Measurements from ENCODE around the gene GEMIN7.

Gene GEMIN7

DNA sequence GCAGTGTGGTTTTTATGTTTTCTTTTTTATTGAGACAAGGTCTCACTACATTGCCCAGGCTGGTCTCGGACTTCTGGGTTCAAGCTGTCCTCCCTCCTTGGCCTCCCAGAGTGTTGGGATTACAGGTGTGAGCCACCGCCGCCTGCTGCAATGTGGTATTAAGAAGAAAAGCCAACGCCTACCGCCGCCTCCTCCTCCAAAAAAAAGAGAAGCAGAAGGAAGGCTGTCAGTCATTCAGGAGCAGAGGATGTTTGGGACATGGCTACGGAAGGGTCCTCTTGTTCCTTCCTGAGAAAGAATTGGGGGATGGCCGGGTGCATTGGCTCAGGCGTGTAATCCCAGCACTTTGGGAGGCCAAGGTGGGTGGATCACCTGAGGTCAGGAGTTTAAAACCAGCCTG, 15.1 kb downstream of the GEMIN7 start:
- no peaks in the 10 kb centered on the region for H3K36me3 ChIP-seq (ENCODE audit: control insufficient read depth in 1 of 2, insufficient read depth in 2 of 2, low read length in 2 of 2)
- peaks cover 18 to 63% of the 10 kb centered on the region in 2 donors for H3K4me1 ChIP-seq (ENCODE audit: control insufficient read depth in 1 of 2, insufficient read depth in 2 of 2, low read length in 2 of 2)
- no peaks in the 10 kb centered on the region for H3K9me3 ChIP-seq (ENCODE audit: control insufficient read depth in 1 of 2, low read length in 2 of 2)
- H3K4me3 ChIP-seq (ENCODE audit: low read depth in 1 of 2, low read length in 2 of 2) = peak overlapping the region; percentile 85 to 99
- H3K27ac ChIP-seq (ENCODE audit: low read length) = no peak overlapping the region
- H3K27me3 ChIP-seq (ENCODE audit: low read depth, low read length) = no peaks in the 10 kb centered on the region

DNA sequence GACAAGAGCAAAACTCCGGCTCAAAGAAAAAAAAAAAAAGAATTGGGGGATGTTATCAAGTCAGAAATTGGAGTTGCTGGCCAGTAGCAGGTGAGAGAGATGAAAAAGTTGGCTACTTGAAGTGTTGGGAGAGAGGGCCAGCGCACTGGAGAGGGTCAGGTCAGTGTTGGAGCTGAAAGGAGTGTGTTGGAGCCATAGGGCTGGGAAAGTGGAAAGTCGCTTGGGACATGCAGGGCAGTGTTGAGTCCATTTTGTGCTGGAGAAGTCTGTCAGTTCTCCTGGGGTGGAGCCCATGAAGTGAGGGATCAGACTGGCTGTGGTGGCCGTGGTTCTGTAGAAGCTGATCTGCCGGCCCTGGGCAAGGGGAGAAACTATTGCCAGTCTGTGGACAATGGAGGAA, 15.6 kb downstream of the GEMIN7 start:
- peaks cover 20 to 67% of the 10 kb centered on the region in 2 donors for H3K4me1 ChIP-seq (ENCODE audit: control insufficient read depth in 1 of 2, insufficient read depth in 2 of 2, low read length in 2 of 2)

DNA sequence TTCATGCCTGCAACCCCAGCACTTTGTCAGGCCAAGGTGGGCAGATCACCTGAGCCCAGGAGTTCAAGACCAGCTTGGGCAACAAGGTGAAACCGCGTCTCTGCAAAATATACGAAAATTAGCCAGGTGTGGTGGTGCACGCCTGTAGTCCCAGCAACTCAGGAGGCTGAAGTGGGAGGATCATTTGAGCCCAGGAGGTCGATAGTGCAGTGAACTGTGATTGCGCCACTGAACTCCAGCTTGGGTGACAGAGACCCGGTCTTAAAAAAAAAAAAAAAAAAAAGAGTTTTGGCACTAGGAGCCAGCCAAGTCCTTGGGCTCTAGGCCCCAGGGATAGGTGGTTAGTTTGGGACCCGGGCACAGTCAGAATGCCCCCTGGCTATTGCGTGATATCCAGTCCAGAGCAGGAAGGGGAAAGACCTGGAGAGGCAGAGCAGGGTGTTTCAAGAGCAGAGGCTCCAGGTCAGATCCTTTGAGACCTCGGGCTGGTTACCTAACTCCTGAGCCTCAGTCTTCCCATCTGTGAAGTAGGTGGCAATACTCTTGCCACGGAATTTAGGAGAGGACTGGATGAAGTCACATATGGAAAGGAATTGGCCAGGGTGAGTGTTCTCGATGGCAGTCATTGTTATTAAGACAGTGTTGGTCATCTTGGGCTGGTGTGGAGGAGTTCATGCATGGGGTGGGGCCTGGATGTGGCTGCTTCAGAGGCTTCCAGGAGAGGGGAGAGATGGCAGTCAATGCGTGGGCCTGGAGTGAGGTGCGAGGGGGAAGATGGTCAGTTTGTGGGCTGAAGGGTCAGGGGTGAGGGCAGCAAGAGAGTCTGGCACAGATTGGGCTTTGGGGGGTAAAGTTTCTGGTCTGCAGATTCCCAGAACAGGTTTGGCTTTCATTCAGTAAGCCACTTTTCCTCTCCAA, 16.7 kb downstream of the GEMIN7 start:
- peaks cover 25 to 62% of the 10 kb centered on the region in 2 donors for H3K4me1 ChIP-seq (ENCODE audit: control insufficient read depth in 1 of 2, insufficient read depth in 2 of 2, low read length in 2 of 2)
- no peaks in the 10 kb centered on the region for H3K27me3 ChIP-seq (ENCODE audit: low read depth, low read length)
- H3K27ac ChIP-seq (ENCODE audit: low read length) = no peak overlapping the region
- no peaks in the 10 kb centered on the region for H3K9me3 ChIP-seq (ENCODE audit: control insufficient read depth in 1 of 2, low read length in 2 of 2)
- H3K4me3 ChIP-seq (ENCODE audit: low read depth in 1 of 2, low read length in 2 of 2) = no peak overlapping the region
- no peaks in the 10 kb centered on the region for H3K36me3 ChIP-seq (ENCODE audit: control insufficient read depth in 1 of 2, insufficient read depth in 2 of 2, low read length in 2 of 2)

More for the DNA sequence above, 15.6 kb downstream of the GEMIN7 start:
- no peak overlapping the region for H3K27ac ChIP-seq (ENCODE audit: low read length)
- H3K9me3 ChIP-seq (ENCODE audit: control insufficient read depth in 1 of 2, low read length in 2 of 2) = no peaks in the 10 kb centered on the region
- H3K36me3 ChIP-seq (ENCODE audit: control insufficient read depth in 1 of 2, insufficient read depth in 2 of 2, low read length in 2 of 2) = no peaks in the 10 kb centered on the region
- H3K27me3 ChIP-seq (ENCODE audit: low read depth, low read length) = no peaks in the 10 kb centered on the region
- peak overlapping the region in 1 of 2 donors; percentile 99 for H3K4me3 ChIP-seq (ENCODE audit: low read depth in 1 of 2, low read length in 2 of 2)

DNA sequence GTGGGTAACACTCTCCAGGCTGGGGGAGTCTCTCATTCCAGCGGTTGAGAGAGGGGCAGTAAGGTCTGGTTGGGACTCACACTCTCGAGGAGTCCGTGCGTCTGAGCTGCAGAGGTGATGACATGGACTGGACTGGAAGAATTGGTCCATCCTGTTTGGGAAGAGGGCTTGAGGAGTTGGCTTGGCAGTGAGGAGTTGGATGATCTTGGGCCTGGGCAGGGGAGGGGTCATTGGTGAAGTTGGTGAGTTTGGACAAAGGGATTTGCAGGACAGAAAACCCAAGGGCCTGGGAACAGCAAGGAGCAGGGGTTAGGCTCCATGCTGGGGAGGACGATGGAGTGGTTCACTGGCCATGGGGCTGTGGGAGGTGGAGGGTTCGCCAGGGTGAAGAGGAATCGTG, 17.6 kb downstream of the GEMIN7 start:
- H3K4me1 ChIP-seq (ENCODE audit: control insufficient read depth in 1 of 2, insufficient read depth in 2 of 2, low read length in 2 of 2) = peaks cover 25 to 57% of the 10 kb centered on the region in 2 donors
- no peaks in the 10 kb centered on the region for H3K36me3 ChIP-seq (ENCODE audit: control insufficient read depth in 1 of 2, insufficient read depth in 2 of 2, low read length in 2 of 2)
- no peaks in the 10 kb centered on the region for H3K9me3 ChIP-seq (ENCODE audit: control insufficient read depth in 1 of 2, low read length in 2 of 2)
- H3K4me3 ChIP-seq (ENCODE audit: low read depth in 1 of 2, low read length in 2 of 2) = no peak overlapping the region
- H3K27ac ChIP-seq (ENCODE audit: low read length) = no peak overlapping the region
- no peaks in the 10 kb centered on the region for H3K27me3 ChIP-seq (ENCODE audit: low read depth, low read length)

DNA sequence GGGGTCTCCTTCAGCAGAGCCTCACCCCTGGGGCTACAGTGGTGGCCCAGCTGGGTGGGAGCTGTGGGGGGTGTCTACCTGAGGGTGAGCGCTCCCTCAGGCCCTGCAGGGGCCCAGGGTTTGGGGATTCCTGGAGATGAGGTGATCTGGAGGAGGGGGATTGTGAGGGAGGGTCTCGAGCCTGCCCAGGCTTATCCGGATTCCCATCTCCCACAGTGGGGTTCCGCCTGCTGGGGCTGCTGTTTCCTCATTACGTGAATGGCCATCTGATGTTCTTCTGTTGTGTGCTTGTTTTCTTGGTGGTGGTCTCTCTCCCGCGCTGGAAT, 18.4 kb downstream of the GEMIN7 start:
- Histone ChIP-seq H3K27ac (ENCODE audit: low read length) (peak overlapping the region; percentile 52), H3K4me3 (ENCODE audit: low read depth in 1 of 2, low read length in 2 of 2) (no peak overlapping the region), H3K9me3 (ENCODE audit: control insufficient read depth in 1 of 2, low read length in 2 of 2) (no peaks in the 10 kb centered on the region), H3K36me3 (ENCODE audit: control insufficient read depth in 1 of 2, insufficient read depth in 2 of 2, low read length in 2 of 2) (no peaks in the 10 kb centered on the region), H3K4me1 (ENCODE audit: control insufficient read depth in 1 of 2, insufficient read depth in 2 of 2, low read length in 2 of 2) (peaks cover 25 to 57% of the 10 kb centered on the region in 2 donors), H3K27me3 (ENCODE audit: low read depth, low read length) (no peaks in the 10 kb centered on the region)

DNA sequence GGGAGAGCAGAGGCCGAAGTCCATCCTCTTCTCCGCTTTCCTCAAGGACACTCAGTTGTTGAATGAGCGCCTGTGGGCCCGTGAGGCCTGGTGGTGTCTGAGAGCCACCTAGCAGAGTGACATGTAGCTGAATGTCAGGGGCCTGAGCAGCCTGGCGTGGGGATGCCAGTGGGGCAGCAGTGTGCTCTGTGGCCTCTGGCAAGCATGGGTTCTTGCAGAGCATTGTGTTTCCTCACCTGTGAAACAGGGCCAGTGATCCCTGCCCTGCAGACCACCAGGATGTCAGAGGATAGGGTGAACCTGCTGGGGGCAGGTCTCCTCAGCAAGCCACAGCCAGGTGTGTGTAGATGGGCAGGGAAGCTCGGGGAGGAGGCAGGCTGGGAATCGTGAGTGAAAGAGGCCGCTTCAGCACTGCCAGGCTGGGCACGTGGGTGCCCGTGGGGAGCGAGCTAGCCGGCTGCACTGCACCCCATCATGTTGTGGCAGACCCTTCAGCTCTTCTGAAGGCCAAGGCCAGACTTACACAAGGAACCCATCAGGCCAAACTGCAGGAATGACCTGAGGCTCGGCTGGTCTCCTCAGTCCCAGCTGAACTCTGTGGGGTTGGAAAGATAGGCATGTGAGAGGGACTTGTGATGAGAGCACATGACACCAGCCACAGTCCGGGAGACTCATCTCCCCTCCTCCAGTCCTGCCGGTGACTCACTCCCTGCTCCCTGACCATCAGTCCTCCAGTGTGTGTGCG, 18.9 kb downstream of the GEMIN7 start:
- peaks cover 25 to 57% of the 10 kb centered on the region in 2 donors for H3K4me1 ChIP-seq (ENCODE audit: control insufficient read depth in 1 of 2, insufficient read depth in 2 of 2, low read length in 2 of 2)
- peak overlapping the region in 1 of 2 donors; percentile 9 for H3K4me3 ChIP-seq (ENCODE audit: low read depth in 1 of 2, low read length in 2 of 2)
- H3K27ac ChIP-seq (ENCODE audit: low read length) = peak overlapping the region; percentile 52
- no peaks in the 10 kb centered on the region for H3K9me3 ChIP-seq (ENCODE audit: control insufficient read depth in 1 of 2, low read length in 2 of 2)
- no peaks in the 10 kb centered on the region for H3K36me3 ChIP-seq (ENCODE audit: control insufficient read depth in 1 of 2, insufficient read depth in 2 of 2, low read length in 2 of 2)
- no peaks in the 10 kb centered on the region for H3K27me3 ChIP-seq (ENCODE audit: low read depth, low read length)

DNA sequence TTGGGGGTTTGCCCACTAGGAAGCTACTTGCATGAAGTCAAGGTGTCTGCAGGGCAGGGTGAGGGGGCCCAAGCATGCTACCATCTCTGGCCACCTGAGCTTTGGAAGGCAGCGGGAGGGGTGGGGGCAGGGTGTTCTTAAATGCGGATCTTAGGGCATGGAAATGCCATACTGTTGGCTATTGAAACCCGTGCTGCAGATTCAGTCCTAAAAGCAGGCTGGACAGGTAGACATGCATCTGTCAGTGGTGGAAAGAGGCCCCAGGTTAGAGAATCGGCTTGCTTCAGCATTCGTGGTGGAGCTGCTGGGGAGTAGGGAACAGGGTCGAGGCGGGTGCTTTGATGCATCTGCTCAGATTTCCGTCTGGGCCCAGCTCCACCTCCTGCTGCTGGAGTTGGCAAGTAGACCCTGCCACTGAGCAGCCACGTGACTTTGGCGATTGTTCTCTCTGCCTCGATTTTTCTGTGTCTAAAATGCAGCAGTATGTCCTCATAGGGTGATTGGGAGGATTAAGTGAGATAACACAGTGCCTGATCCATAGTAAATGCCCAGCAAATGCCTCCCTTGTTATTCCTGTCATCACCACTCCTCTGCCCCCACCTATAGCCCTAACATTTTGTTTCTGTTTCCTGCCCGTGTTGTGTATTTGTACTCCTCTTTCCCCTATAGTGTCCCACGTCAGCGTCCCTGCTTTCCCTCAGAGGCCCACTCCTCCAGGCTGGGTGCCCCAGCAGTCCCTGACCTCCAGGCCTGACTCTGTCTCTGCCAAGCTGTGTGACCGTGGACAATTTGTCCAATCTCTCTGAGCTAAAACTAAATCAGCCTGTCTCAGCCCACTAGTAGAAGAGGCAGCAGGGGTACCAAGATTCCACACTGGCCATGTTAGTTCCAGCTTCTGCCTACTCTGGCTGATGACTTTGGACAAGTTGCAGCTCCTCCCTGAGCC, 19.7 kb downstream of the GEMIN7 start:
- peak overlapping the region; percentile 19 for H3K27ac ChIP-seq (ENCODE audit: low read length)
- no peaks in the 10 kb centered on the region for H3K9me3 ChIP-seq (ENCODE audit: control insufficient read depth in 1 of 2, low read length in 2 of 2)
- peak overlapping the region in 1 of 2 donors; percentile 9 for H3K4me3 ChIP-seq (ENCODE audit: low read depth in 1 of 2, low read length in 2 of 2)
- no peaks in the 10 kb centered on the region for H3K36me3 ChIP-seq (ENCODE audit: control insufficient read depth in 1 of 2, insufficient read depth in 2 of 2, low read length in 2 of 2)
- H3K27me3 ChIP-seq (ENCODE audit: low read depth, low read length) = no peaks in the 10 kb centered on the region
- peaks cover 27 to 56% of the 10 kb centered on the region in 2 donors for H3K4me1 ChIP-seq (ENCODE audit: control insufficient read depth in 1 of 2, insufficient read depth in 2 of 2, low read length in 2 of 2)

DNA sequence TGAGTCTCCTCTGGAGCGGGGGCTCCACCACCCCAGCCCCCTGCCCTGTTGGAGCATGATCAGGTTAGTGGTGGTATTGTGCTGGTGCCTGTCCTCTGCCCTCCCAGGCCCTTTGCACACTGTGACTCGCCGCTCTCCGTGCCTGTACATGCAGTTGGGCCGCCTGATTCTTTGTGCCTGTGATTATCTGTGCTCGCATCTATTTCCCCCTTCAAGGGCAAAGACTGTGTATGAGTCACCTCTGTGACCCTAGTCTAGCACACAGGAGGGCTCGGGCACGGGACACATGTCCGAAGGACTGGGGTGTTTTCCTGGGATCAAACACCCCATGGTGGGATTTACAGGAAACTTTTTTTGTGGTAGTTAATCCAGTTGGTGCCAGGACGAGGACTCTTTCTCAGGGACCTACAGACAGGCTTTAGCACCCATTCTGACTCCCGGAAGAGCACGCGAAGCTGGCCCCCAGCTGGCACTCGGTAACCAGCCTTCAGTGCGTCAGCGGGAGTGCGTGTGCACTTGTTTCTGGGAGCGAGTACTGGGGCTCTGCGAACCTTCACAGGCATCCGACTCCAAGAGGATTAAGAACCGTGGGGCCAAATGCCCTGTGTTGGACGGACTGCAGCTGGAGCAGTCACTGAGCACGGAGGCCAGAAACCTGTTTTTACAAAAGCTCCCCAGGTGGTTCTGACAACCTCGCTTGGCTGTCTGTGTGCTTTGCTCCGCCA, 20.6 kb downstream of the GEMIN7 start:
- Histone ChIP-seq H3K27me3 (ENCODE audit: low read depth, low read length) (no peaks in the 10 kb centered on the region), H3K4me3 (ENCODE audit: low read depth in 1 of 2, low read length in 2 of 2) (no peak overlapping the region), H3K4me1 (ENCODE audit: control insufficient read depth in 1 of 2, insufficient read depth in 2 of 2, low read length in 2 of 2) (peaks cover 28 to 56% of the 10 kb centered on the region in 2 donors), H3K27ac (ENCODE audit: low read length) (peak overlapping the region; percentile 19), H3K36me3 (ENCODE audit: control insufficient read depth in 1 of 2, insufficient read depth in 2 of 2, low read length in 2 of 2) (no peaks in the 10 kb centered on the region), H3K9me3 (ENCODE audit: control insufficient read depth in 1 of 2, low read length in 2 of 2) (no peaks in the 10 kb centered on the region)

DNA sequence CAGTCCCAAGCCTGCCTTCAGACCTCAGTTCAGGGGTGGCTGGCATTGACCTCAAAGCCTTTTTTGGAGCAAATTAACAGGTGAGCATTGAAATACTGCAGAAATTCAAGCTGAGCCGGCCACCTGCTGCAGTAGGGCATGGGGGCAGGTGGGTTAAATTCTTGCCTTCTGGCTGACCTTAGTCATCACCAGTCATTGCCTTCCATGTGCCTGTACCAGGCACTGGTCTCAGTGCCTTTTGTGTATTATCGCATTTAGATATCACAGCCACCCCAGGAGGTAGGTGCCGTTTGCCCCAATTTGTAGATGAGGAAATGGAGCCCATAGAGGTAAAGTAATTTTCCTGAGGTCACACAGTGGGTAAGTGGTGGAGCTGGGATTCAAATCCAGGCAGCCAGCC, 21.1 kb downstream of the GEMIN7 start:
- Histone ChIP-seq H3K27ac (ENCODE audit: low read length) (peak overlapping the region; percentile 19), H3K36me3 (ENCODE audit: control insufficient read depth in 1 of 2, insufficient read depth in 2 of 2, low read length in 2 of 2) (no peaks in the 10 kb centered on the region), H3K9me3 (ENCODE audit: control insufficient read depth in 1 of 2, low read length in 2 of 2) (no peaks in the 10 kb centered on the region), H3K4me3 (ENCODE audit: low read depth in 1 of 2, low read length in 2 of 2) (no peak overlapping the region), H3K27me3 (ENCODE audit: low read depth, low read length) (no peaks in the 10 kb centered on the region), H3K4me1 (ENCODE audit: control insufficient read depth in 1 of 2, insufficient read depth in 2 of 2, low read length in 2 of 2) (peaks cover 33 to 51% of the 10 kb centered on the region in 2 donors)

DNA sequence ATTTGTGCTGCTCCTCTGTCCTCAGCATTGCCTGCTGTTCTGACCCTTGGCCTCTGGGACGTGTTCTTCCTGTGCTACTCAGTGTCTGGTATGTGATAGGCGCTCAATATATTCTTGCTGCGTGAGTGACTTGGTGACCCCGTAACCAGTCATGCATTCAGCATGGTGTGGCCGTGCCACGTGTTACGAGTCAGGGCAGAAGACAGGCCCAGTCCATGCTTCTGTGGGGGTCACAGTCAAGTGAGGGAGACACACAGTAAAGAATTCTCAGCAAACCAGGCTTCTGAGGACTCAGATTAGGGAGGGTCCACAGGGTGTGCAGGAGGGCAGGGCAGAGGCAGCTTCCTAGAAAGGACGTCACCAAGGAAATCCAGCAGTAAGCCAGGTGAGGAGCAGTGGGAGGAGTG, 21.8 kb downstream of the GEMIN7 start:
- Histone ChIP-seq H3K27me3 (ENCODE audit: low read depth, low read length) (no peaks in the 10 kb centered on the region), H3K27ac (ENCODE audit: low read length) (no peak overlapping the region), H3K9me3 (ENCODE audit: control insufficient read depth in 1 of 2, low read length in 2 of 2) (no peaks in the 10 kb centered on the region), H3K4me3 (ENCODE audit: low read depth in 1 of 2, low read length in 2 of 2) (no peak overlapping the region), H3K4me1 (ENCODE audit: control insufficient read depth in 1 of 2, insufficient read depth in 2 of 2, low read length in 2 of 2) (peaks cover 33 to 45% of the 10 kb centered on the region in 2 donors), H3K36me3 (ENCODE audit: control insufficient read depth in 1 of 2, insufficient read depth in 2 of 2, low read length in 2 of 2) (no peaks in the 10 kb centered on the region)

Data from muscle layer of duodenum (tissue), 2 donors.